HG03442 (cell line): ENCODE data around the gene ACSM4.
A peak's percentile ranks its signal among the peaks of the same experiment; 100 is the strongest.
"Not testable (repeated sequence)": the region's sequence is repeated elsewhere in the genome, so short reads cannot be mapped to it uniquely, and the experiment has no call there.

Source experiments
- ATAC-seq: cut with Tn5 transposase; IDR thresholded peaks from one replicate; pipeline ENCODE4 v1.9.1; 2021; ENCODE audit warnings: mild to moderate bottlenecking, moderate library complexity; ENCODE audit not compliant: unreplicated experiment

ACSM4 gene

DNA sequence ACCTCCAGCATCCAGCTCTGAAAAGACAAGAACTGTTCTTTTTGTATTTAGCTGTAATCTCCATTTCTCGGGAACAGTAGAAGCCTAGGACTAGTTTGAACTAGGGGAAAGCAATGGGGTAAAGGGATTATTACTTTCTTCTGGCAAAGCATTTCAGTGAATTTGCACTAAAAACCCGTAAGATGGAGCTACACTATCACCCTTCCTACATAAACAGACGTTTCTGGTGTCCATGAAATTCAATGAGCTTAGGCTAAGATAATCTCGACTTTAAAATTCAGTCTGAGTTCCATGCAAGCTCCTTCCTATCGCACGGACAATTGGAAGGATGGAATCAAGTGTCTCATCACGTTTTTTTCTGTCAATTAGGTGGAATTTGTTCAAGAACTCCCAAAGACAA, 24.0 kb downstream of the ACSM4 start:
- ATAC-seq = no peak

GRCh38 chr12:7337790-7338189, 33.9 kb downstream of the ACSM4 start:
- ATAC-seq = not testable (repeated sequence)

DNA sequence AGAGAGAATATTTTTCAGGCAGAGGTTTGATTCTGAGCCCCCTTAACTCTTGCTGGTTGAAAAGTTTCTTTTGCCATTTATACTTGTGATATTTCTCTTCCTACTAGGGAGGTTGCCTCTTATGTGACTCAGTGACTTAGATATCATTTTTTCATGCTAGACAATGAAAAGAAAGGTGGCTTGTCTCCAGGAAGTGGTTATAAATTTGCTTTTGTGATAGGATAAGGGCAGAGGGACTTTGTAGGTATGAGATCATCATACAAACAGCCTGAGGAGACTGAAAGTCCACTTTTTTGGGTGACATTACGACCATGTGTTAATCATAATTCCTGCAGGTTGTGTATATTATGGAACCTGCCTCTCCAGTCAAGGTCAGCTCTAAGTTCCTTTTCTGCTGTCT, 35.8 kb downstream of the ACSM4 start:
- ATAC-seq = no peak

- ATAC-seq = no peak
Measured at GRCh38 chr12:7344833-7345606, 41.1 kb downstream of the ACSM4 start.

- ATAC-seq = no peak
Measured at GRCh38 chr12:7346551-7347225, 42.8 kb downstream of the ACSM4 start.

DNA sequence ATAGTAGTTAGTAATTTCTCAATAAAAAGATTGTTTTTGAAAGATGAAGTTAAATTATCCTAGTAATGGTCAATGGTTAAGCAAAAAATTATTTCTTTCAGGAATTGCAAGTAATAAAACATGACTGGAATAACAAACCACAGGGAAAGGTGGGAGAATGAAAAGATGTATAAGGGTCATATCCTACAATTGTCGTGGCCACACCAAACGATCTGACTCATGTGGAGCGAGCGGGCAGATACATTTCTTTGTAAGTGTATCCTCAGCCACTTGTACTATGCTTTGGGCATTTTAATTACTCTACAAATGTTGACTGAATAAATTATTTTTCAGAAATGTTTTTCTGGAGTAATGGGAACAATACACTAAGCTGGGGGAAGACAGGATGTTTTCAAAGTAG, 45.5 kb downstream of the ACSM4 start:
- no peak for ATAC-seq

DNA sequence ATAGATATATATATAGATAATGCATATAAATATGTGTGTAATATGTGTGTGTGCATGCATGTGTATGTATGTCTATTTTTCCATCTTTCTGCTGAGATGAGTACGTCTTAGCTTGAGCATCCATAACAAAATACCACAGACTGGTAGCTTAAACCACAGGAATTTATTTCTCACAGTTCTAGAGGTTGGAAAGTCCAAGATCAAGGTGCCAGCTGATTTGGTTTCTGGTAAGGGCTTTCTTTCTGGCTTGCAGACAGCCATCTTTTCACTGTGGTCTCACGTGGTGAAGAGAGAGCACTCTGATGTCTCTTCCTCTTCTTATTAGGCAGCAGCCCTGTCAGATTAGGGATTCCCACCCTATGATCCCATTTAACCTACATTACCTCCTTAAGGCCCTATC, 47.3 kb downstream of the ACSM4 start:
- no peak for ATAC-seq

GRCh38 chr12:7352661-7353060, 48.8 kb downstream of the ACSM4 start:
- no peak for ATAC-seq

- no peak for ATAC-seq
Measured at GRCh38 chr12:7354529-7354928, 50.7 kb downstream of the ACSM4 start.

- no peak for ATAC-seq
Measured at GRCh38 chr12:7361265-7361664, 57.4 kb downstream of the ACSM4 start.

GRCh38 chr12:7362734-7363133, 58.9 kb downstream of the ACSM4 start:
- no peak for ATAC-seq

DNA sequence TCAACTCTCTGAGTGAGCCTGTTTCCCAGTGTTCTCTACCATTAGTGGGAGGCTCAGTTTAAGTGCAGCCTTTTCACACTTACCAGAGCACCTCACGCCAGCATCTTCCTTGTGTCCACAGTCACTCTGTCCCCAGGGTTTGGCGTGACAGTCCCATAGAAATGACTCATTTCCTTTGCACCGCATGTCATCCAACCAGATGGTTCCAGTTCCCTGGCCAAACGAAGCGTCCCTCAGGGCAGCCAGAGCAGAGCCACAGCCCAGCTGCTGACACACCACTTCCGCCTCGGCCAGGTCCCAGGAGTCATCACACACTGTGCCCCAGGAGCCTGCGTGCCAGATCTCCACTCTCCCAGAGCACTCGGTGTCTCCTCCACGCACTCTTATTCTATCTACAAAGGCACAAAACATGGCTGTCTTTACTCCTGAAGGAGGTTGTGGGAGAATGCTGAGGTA, 65.4 kb downstream of the ACSM4 start:
- ATAC-seq = peak; percentile 63

- no peak for ATAC-seq
Measured at GRCh38 chr12:7373226-7373625, 69.4 kb downstream of the ACSM4 start.

DNA sequence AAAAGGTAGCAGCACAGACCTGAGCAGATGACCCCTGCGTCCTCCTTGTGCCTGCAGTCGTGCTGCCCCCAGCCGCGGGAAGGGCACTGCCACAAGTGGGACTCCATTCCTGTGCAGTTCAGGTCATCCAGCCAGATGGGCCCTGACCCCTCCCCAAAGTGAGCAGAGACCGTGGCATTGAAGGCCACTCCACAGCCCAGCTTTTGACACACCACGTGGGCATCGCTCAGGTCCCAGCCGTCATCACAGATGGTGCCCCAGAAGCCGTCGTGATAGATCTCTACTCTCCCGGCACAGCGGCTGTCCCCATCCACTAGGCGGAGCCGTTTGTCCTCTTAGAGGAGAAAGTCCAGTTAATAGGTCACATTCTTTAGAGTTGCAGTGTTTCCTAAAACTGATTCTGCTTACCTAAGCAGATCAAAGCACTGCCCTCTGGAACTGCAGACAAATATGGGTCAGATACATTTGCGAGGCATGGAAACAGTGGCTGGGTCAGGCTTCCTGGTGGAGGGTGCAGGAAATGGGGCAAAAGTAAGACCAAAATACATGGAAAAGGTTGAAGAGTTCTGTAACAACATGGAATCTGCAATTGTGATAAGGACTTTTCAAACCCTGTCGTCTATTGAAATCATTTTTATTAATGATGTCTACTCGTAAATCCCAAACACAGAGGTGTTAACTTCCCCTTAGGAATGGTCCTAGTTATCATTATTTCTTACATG, 70.7 kb downstream of the ACSM4 start:
- ATAC-seq = no peak

GRCh38 chr12:7375145-7375543, 71.3 kb downstream of the ACSM4 start:
- no peak for ATAC-seq

DNA sequence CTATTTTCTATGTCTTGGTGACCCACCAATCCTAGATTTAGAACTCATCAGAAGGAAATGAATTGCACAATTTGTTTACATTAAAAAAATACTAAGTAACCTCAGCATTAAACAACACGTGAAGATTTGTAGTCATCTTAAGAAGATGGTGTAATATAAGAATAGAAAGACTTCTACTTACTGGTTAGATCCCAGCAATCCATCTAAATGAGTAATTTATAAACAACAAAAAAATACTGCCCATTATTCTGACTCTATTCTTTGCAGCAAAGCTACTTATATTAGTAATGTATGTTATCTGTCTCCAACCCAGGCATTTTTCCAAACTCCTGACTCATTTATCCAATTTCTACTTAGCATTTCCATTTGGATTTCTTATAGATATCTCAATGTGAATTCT, 72.3 kb downstream of the ACSM4 start:
- no peak for ATAC-seq
